Adrenal gland (tissue), 12 donors: Measurements from ENCODE around the gene RHOBTB1. TPM values are rescaled to one million over a fixed set of nuclear protein-coding genes. Genes with fewer than 3 reads are reported as not detected.

Experiments used
- DNase-seq, 7 donors: peaks; one replicate each; pipeline ENCODE4 v3.0.0-alpha.2; 2019 to 2020
- H3K27ac ChIP-seq, 5 donors: fragments of 200-600 bp; sonication (generic) in 4 of 5; 1 replicate in 3 of 5; 2 replicates in 2 of 5; pipeline versions ENCODE4 v1.5.1 to v1.8.0; 2016 to 2020; ENCODE audit warnings: mild to moderate bottlenecking in 1 of 5
- H3K27me3 ChIP-seq: fragments of 200-600 bp; 2 replicates; pipeline ENCODE4 v1.8.0; 2021
- H3K36me3 ChIP-seq, 2 donors: fragments of 200-600 bp; replicated peaks in 1 of 2; 1 replicate in 1 of 2; 2 replicates in 1 of 2; pipeline versions ENCODE4 v1.5.1 to v1.8.0; 2018 to 2022
- H3K4me1 ChIP-seq, 2 donors: fragments of 200-600 bp; replicated peaks in 1 of 2; 1 replicate in 1 of 2; 2 replicates in 1 of 2; pipeline versions ENCODE4 v1.5.1 to v1.8.0; 2018 to 2021
- H3K4me3 ChIP-seq, 4 donors: fragments of 200-600 bp; sonication (generic) in 3 of 4; one replicate each; pipeline ENCODE4 v1.5.1; 2016 to 2018
- H3K9me3 ChIP-seq, 3 donors: fragments of 200-600 bp; sonication (generic) in 1 of 3; replicated peaks in 1 of 3; 1 replicate in 2 of 3; 2 replicates in 1 of 3; pipeline versions ENCODE4 v1.5.1 to v1.8.0; 2016 to 2021
- POLR2A ChIP-seq, 2 donors: fragments of 450-650 bp; IDR thresholded peaks; one replicate each; pipeline ENCODE4 v1.6.1; 2017; ENCODE audit warnings: antibody characterized with exemption in 2 of 2, mild to moderate bottlenecking in 2 of 2, moderate library complexity in 1 of 2
- WGBS, 4 donors: extraction: QIAGEN DNeasy Blood & Tissue Kit in 2 of 4; methylation state at CpG; one replicate each; pipeline versions ENCODE4 v1.1.5 to v1.1.7; 2013 to 2017; 5-methylcytosine and 5-hydroxymethylcytosine counted together
- intact Hi-C, 2 donors: fragments of 100-400 bp; cut with DNase I; formaldehyde crosslinking; loops; one replicate each; pipeline versions ENCODE4 v1.14.1 to v1.15.0; 2022 to 2023
- polyA plus RNA-seq, 3 donors: library from polyadenylated mRNA; stranded (reverse); fragments of 200-250 nt in 2 of 3; fragments of 350-450 nt in 1 of 3; fragmentation: Illumina TruSeq in 1 of 3; extraction: RNeasy Lipid Tissue Mini Kit (QIAGEN cat#74804) in 1 of 3; gene quantifications; one replicate each; pipeline ENCODE4 v1.2.3, GENCODE V29; 2013 to 2014
- total RNA-seq, 9 donors: library from RNA; depleted of rRNA in 4 of 9; stranded (reverse); fragments of >200 nt in 4 of 9; fragments of 120-200 nt in 1 of 9; fragmentation: NEBNext Ultra II Directional in 1 of 9; extraction: Animal tissue kit (Norgen Biotek cat#: 25700) in 1 of 9; gene quantifications; one replicate each; pipeline versions ENCODE4 v1.1.0 to v1.2.4, GENCODE V29; 2013 to 2023
- TF ChIP-seq, protein P1 (sequence below), 6 experiments: fragments of 450-650 bp in 4 of 6; fragments of 200-600 bp in 2 of 6; sonication (generic) in 1 of 6; IDR thresholded peaks; 1 replicate in 5 of 6; 2 replicates in 1 of 6; pipeline versions ENCODE4 v1.5.1 to v1.8.0; 2016 to 2021; ENCODE audit warnings: antibody characterized with exemption in 6 of 6, mild to moderate bottlenecking in 2 of 6, moderate library complexity in 1 of 6
- donor health status: healthy with polysubstance abuse.
- donor health status: Bipolar disorder and iron deficiency.
- donor health status: DM: yes; HTN: yes; CAD: no.
- donor health status: DM: no; HTN: no; CAD: no.
- donor health status: DM: no; HTN: no; CAD: no.
- donor health status: DM: yes; HTN: yes; CAD: no.

Gene RHOBTB1
- total and polyA plus RNA-seq, 12 donors, result 7.9 to 122 (median 26.6) TPM

DNA sequence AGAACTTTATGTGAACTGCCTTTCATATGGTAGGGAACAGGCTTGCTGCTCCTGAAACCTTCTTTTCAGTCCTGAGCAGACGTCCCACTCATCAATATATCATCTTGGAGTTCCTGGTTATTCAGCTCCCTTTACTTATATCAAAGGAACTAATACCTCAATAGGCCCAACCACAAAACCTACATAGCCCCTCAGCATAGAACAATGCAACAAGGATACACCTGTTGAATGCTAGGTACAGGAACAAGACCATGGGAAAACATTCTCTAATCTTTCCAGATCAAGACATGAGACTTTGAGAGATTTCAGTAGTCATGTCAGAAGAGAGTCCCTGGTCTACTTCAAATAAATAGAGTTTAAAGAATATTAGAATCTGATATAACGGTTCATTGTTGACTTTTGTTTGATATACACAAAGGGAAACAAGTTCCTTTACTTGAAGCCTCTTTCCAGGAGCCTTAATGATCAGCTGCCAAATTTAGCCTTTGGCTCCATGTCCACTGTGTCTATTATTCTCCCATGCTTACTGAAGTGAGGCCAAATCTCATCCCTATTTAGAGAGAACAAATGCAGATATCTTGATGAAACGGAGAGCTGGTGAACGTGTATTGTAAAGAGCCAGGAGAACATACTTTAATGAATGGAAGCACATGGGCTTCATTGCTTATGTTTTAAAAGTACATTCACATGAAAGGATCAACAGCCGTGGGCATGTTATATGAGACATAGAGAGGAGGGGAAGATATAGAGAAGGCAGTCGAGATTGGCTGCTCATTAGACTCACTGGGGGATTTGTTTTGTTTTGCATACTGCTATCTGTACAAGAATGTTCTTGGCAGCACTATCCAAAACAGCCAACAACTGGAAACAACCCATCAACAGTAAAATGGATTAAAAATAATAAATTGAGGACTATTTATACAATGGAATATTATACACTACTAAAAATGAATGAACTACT lies 9.5 kb downstream of the RHOBTB1 start:
- H3K4me1 ChIP-seq, result peaks cover 4 to 18% of the 10 kb centered on the region in 2 donors
- no peaks in the 10 kb centered on the region for H3K9me3 ChIP-seq
- TF ChIP-seq POLR2A (IDR thresholded peaks at IDR 0.05), result no peak
- TF ChIP-seq, protein P1, sequence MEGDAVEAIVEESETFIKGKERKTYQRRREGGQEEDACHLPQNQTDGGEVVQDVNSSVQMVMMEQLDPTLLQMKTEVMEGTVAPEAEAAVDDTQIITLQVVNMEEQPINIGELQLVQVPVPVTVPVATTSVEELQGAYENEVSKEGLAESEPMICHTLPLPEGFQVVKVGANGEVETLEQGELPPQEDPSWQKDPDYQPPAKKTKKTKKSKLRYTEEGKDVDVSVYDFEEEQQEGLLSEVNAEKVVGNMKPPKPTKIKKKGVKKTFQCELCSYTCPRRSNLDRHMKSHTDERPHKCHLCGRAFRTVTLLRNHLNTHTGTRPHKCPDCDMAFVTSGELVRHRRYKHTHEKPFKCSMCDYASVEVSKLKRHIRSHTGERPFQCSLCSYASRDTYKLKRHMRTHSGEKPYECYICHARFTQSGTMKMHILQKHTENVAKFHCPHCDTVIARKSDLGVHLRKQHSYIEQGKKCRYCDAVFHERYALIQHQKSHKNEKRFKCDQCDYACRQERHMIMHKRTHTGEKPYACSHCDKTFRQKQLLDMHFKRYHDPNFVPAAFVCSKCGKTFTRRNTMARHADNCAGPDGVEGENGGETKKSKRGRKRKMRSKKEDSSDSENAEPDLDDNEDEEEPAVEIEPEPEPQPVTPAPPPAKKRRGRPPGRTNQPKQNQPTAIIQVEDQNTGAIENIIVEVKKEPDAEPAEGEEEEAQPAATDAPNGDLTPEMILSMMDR (IDR thresholded peaks at IDR 0.05), result no peak
- no peak for DNase-seq
- intact Hi-C loops, result no loop called here
- no peaks in the 10 kb centered on the region for H3K27me3 ChIP-seq
- H3K36me3 ChIP-seq, result no peaks in the 10 kb centered on the region
- no peak overlapping the region for H3K27ac ChIP-seq
- WGBS, 4 donors, result 59 to 68% (median 62%) methylated on average over 6 of the region's 6 CpGs
- H3K4me3 ChIP-seq, result no peak overlapping the region

DNA sequence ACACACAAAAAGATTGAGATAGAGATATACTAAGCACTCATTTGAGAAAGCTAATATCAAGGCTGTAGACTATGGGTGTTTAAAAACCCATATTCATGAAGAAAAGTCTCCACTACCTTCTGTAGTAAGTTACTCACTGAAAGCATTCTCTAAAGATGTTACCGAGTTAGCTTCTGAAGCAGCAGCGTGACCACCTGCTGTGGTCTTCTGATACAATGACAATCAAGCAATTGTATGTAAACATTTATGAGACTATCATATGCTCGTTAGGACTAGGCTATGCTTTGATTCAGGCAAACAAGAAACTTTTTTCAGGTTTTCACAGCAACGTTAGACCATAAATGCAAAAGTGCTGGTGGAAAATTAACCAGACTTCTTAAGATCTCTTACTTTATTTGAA lies 11.2 kb downstream of the RHOBTB1 start:
- peaks cover 4 to 17% of the 10 kb centered on the region in 2 donors for H3K4me1 ChIP-seq
- TF ChIP-seq POLR2A (IDR thresholded peaks at IDR 0.05), result no peak
- TF ChIP-seq, protein P1 (IDR thresholded peaks at IDR 0.05), result no peak
- intact Hi-C loops, result no loop called here
- no peak overlapping the region for H3K27ac ChIP-seq
- no peak overlapping the region for H3K4me3 ChIP-seq
- 81 to 95% (median 93%) methylated on average over 4 of the region's 4 CpGs for WGBS, 4 donors
- no peaks in the 10 kb centered on the region for H3K9me3 ChIP-seq
- H3K36me3 ChIP-seq, result no peaks in the 10 kb centered on the region
- no peaks in the 10 kb centered on the region for H3K27me3 ChIP-seq
- no peak for DNase-seq

DNA sequence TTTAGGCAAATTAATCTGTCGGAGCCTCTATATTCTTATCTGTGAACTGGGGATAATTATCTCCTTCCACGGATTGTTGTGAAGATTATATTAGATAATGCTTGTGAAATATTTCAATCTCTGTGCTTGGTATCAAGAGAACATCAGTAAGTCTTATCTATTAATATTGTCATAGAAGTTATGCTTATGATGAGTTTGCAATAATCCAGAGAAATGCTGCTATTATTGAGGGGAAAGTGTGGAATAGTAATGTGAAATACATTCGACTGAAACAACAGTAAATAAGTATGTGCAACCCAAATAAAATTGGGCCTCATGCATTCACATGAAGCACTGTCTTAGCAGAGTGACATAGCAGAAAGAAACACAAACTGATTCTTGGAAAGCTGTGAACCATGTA lies 13.7 kb downstream of the RHOBTB1 start:
- H3K36me3 ChIP-seq, result no peaks in the 10 kb centered on the region
- TF ChIP-seq POLR2A (IDR thresholded peaks at IDR 0.05), result no peak
- TF ChIP-seq, protein P1 (IDR thresholded peaks at IDR 0.05), result no peak

DNA sequence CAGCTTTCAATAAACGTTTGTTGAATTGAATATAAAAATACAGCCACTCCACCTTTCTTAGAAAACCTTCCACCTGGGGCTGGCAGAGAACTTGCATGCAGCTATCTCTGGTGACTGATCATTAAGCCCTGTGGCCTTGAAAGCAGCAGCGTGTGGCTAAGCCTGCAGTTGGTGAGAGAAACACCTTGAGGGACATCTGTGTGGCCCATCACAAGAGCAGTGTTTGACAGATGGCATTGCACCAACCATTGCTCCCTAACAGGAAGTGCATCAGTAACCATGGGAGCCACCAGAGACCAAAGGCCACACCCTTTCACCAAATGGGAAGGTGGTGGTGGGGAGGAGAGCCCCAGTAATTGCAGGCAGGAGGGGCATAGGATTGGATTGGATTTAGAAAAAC lies 22.4 kb downstream of the RHOBTB1 start:
- intact Hi-C loops, result no loop called here
- WGBS, 4 donors, result 45 to 65% (median 63%) methylated on average over 2 of the region's 2 CpGs
- no peaks in the 10 kb centered on the region for H3K27me3 ChIP-seq
- no peak overlapping the region for H3K4me3 ChIP-seq
- TF ChIP-seq, protein P1 (IDR thresholded peaks at IDR 0.05), result no peak
- no peak for TF ChIP-seq POLR2A (IDR thresholded peaks at IDR 0.05)
- no peak overlapping the region for H3K27ac ChIP-seq
- DNase-seq, result peak in 1 of 7 donors; percentile 8
- H3K36me3 ChIP-seq, result no peaks in the 10 kb centered on the region
- H3K4me1 ChIP-seq, result no peaks in the 10 kb centered on the region
- H3K9me3 ChIP-seq, result no peaks in the 10 kb centered on the region

More for the DNA sequence above, 13.7 kb downstream of the RHOBTB1 start:
- 62 to 70% (median 64%) methylated on average over 3 of the region's 3 CpGs for WGBS, 4 donors
- no peaks in the 10 kb centered on the region for H3K9me3 ChIP-seq
- intact Hi-C loops, result no loop called here
- H3K4me3 ChIP-seq, result no peak overlapping the region
- no peaks in the 10 kb centered on the region for H3K27me3 ChIP-seq
- DNase-seq, result no peak
- H3K27ac ChIP-seq, result no peak overlapping the region
- H3K4me1 ChIP-seq, result peaks cover 4 to 5% of the 10 kb centered on the region in 2 donors
